GF-D8 (cell line): ENCODE measurements around the gene CARMIL3.
"Not testable (repeated sequence)": the region's sequence is repeated elsewhere in the genome, so short reads cannot be mapped to it uniquely, and the experiment has no call there.

Experiments
- DNase-seq: peaks from one replicate; lab custom pipeline; 2025; lab: John Stamatoyannopoulos, UW

CARMIL3 gene, protein sequence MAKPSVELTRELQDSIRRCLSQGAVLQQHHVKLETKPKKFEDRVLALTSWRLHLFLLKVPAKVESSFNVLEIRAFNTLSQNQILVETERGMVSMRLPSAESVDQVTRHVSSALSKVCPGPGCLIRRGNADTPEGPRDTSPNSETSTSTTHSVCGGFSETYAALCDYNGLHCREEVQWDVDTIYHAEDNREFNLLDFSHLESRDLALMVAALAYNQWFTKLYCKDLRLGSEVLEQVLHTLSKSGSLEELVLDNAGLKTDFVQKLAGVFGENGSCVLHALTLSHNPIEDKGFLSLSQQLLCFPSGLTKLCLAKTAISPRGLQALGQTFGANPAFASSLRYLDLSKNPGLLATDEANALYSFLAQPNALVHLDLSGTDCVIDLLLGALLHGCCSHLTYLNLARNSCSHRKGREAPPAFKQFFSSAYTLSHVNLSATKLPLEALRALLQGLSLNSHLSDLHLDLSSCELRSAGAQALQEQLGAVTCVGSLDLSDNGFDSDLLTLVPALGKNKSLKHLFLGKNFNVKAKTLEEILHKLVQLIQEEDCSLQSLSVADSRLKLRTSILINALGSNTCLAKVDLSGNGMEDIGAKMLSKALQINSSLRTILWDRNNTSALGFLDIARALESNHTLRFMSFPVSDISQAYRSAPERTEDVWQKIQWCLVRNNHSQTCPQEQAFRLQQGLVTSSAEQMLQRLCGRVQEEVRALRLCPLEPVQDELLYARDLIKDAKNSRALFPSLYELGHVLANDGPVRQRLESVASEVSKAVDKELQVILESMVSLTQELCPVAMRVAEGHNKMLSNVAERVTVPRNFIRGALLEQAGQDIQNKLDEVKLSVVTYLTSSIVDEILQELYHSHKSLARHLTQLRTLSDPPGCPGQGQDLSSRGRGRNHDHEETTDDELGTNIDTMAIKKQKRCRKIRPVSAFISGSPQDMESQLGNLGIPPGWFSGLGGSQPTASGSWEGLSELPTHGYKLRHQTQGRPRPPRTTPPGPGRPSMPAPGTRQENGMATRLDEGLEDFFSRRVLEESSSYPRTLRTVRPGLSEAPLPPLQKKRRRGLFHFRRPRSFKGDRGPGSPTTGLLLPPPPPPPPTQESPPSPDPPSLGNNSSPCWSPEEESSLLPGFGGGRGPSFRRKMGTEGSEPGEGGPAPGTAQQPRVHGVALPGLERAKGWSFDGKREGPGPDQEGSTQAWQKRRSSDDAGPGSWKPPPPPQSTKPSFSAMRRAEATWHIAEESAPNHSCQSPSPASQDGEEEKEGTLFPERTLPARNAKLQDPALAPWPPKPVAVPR (N-terminal part only)

GRCh38 chr14:24051789-24052655, at the start of gene CARMIL3:
Gene CARMIL3, plus strand, starts transcription at chr14:24052009. Its CDS starts 145 bp downstream, at chr14:24052154.
- no peak for DNase-seq

- DNase-seq: not testable (repeated sequence)
Measured at GRCh38 chr14:24006471-24006816, 45.4 kb upstream of the CARMIL3 start.

DNA sequence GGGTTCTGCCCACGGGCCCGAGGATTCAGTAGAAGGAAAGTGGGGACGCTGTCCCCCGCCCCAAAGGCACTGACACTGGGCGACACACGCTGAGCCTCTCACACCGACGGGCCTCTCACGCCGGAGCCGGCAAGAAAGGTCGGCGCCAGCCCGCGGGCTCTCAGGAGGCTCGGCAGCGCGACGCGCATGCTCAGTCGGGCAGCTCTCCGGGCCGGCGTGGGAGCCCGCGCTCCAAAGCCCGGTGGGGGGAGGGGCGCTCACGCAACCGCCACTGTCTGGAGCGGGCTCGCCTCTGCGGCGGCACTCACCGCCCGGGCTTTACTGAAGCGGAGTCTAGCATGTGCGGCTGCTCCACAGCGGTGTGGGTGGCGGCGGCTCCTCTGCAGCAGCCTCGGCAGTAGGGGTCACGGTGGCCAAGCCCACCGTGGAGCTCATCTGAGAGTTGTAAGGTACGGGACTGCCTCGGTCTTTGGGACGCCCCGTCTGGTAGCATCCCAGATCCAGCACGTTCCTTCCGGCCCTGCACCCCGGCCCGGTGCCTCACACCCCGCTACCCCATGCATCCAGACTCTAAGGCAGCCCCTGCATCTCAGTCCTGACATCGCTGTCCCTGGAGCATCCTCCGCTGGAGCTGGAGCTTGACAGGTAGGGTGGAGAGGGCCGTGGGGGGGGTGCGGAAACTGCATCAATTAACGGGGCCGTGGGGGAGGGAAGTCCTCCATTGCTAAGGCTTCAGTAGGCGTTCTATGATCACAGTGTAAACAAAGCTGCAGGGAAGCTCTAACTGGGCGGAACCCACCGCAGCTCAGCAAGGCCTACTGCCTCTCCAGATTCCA, 44.8 kb upstream of the CARMIL3 start:
- DNase-seq: not testable (repeated sequence)

DNA sequence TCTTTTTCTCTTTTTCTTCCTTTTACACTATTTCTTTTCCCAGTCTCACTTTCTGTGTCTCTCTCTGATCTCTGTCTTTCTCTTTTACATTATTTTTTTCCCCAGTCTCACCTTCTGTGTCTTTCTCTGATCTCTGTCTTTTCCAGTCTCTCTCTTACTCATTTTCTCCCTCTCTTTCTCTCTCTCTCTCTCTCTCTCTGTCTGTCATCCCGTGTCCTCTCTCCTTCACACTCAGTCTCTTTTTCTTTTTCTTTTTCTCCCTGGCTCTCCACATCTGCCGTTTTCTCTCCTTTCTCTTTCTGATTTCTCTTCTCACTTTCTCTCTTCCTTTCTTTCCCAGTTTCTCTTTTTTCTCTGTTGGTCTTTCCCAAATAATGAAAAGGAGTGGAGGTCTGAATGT, 40.8 kb upstream of the CARMIL3 start:
- no peak for DNase-seq

- not testable (repeated sequence) for DNase-seq
Measured at GRCh38 chr14:24012726-24013273, 39.0 kb upstream of the CARMIL3 start.

- peak; percentile 12 for DNase-seq
Measured at GRCh38 chr14:24013654-24014514, 37.9 kb upstream of the CARMIL3 start.

DNA sequence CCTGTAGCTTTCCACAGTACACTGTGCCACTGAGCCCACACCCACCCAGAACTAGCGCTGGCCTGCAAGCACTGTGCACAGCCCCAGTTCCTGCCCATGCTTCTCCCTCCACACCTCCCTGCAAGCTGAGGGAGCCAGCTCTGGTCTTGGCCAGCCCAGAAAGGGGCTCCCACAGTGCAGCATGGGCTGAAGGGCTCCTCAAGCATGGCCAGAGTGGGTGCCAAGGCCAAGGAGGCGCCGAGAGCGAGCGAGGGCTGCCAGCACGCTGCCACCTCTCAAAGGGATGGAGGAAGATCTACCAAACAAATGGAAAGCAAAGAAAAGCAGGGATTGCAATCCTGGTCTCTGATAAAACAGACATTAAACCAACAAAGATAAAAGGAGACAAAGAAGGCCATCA, 36.1 kb upstream of the CARMIL3 start:
- DNase-seq: not testable (repeated sequence)

DNA sequence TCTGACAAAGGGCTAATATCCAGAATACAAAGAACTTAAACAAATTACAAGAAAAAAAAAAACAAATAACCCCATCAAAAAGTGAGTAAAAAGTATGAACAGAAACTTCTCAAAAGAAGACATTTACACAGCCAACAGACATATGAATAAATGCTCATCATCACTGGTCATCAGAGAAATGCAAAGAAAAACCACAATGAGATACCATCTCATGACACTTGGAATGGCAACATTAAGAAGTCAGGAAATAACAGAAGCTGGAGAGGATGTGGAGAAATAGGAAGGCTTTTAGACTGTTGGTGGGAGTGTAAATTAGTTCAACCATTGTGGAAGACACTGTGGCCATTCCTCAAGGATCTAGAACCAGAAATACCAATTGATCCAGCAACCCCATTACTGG, 32.8 kb upstream of the CARMIL3 start:
- DNase-seq: peak; percentile 75

DNA sequence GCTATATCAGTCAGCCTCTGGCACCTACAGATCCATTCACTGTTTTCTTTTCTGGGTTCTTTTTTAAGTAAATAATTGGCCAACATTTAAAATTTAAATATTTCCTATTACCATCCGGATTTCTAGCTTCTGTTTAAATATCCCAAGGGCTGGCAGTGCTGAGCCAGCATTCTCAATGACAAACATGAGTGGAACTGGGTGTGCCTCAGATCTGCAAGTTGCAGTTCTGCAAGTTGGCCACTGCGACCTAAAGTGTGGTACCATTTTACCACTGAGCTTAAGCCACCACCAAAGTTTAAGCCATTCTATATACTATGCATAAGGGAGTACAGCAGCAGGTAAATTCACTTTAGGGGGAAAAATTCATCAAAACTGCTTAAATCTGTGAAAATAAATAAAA, 31.9 kb upstream of the CARMIL3 start:
- not testable (repeated sequence) for DNase-seq

GRCh38 chr14:24020520-24020919, 31.3 kb upstream of the CARMIL3 start:
- DNase-seq: not testable (repeated sequence)

DNA sequence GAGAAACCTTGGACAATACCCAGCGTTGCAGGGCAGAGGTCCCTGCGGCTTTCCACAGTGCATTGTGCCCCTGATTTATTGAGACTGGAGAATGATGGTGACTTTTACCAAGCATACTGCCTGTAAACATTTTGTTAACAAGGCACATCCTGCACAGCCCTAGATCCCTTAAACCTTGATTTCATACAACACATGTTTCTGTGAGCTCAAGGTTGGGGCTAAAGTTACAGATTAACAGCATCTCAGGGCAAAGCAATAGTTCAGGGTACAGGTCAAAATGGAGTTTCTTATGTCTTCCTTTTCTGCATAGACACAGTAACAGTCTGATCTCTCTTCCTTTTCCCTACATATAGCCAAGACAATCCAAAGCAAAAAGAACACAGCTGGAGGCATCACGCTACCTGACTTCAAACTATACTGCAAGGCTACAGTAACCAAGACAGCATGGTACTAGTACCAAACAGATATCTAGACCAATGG, 26.8 kb upstream of the CARMIL3 start:
- DNase-seq: not testable (repeated sequence)

DNA sequence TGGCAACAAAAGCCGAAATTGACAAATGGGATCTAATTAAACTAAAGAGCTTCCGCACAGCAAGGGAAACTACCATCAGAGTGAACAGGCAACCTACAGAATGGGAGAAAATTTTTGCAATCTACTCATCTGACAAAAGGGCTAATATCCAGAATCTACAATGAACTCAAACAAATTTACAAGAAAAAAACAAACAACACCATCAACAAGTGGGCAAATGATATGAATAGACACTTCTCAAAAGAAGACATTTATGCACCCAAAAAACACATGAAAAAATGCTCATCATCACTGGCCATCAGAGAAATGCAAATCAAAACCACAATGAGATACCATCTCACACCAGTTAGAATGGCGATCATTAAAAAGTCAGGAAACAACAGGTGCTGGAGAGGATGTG, 22.1 kb upstream of the CARMIL3 start:
- not testable (repeated sequence) for DNase-seq

DNA sequence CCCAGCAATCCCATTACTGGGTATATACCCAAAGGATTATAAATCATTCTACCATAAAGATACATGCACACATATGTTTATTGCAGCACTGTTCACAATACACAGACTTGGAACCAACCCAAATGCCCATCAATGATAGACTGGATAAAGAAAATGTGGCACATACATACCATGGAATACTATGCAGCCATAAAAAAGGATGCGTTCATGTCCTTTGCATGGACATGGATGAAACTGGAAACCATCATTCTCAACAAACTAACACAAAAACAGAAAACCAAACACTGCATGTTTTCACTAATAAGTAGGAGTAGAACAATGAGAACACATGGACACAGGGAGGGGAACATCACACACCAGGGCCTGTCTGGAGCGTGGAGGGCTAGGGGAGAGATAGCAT, 20.5 kb upstream of the CARMIL3 start:
- DNase-seq: not testable (repeated sequence)

DNA sequence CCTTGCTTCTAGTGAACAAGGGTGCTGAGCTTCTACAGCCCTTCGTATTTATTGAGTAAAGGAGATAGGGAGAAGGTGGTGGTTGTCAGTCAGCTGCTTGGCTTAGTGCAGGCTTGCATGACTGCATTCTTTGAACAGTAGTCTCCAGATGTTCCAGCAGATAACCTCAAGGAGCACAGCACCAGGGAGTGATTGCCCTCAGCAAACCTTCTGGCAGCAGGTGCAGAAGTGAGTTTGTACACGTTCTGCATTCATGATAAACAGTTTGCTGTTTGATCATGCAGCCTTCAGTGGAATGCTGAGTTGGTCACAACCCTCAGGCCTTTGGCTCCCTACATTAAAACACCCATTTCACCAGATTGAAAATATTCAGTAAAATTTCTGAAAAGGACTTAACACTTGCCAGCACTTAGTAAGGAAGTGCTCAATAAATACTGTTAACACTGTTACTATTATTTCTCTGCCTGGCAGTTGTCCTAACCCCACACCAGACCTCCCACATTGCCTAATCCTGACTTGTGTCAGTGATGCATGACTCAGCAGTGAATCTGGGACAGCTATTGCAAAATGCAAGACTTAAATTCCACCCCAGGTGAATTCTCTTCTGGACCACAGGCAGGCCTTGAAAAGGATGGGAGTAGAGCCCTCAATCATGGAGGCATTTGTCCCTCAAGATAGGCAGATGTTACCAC, 18.9 kb upstream of the CARMIL3 start:
- peak; percentile 7 for DNase-seq

DNA sequence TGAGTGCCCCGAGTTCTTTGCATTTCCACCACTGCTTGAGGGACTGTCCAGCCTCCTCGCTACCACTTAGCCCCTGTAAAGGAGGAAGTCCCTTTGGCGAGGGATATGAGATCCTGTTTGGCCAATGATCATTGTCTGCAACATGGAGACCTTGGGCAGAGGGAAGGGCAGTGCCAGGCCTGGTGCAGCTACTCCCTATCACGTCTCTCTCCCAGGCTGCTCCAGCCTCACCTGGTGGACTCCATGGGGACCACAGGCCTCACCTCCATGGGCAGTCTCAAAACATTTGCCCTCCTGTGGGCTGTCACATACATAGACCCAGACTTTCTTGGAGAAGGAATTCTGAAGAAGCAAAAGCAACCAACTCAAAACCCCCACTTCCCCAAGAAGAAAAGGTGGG, 16.0 kb upstream of the CARMIL3 start:
- not testable (repeated sequence) for DNase-seq

DNA sequence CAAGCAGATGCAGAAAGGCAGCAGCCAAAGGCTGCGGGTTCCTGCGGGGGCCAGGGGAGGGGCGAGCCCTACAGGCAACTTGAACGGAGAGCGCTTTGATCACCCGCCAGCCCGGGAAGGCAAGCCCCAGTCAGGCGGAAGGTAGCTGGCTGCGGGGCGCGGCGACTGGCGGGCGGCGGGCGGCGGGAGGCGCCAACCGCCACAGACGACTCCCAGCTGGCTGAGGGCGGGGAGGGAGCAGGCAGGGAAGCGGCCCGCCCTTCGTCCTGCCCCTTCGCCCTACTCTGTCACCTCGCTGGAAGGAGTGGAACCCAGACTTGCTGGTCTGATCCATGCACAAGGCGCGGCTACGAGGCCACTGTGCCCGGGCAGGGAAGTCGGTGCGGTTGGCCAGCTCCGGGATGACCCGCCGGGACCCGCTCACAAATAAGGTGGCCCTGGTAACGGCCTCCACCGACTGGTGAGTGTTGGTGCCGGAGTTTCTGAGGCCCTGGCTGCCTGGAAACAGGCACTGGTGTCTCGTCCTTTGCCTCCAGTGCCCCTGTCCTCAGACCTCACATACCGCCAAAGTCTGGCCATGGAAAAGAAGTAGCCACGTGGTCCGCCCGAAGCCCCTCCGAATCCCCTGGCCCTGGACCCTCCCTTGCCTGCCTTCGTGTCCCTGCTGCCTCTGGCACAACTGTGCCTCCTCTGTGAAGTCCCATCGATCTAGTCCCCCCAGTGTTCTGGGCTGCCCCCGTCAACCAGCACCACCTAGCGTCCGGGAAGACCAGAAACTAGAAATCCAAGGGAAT, 15.4 kb upstream of the CARMIL3 start:
- peak; percentile 37 for DNase-seq

DNA sequence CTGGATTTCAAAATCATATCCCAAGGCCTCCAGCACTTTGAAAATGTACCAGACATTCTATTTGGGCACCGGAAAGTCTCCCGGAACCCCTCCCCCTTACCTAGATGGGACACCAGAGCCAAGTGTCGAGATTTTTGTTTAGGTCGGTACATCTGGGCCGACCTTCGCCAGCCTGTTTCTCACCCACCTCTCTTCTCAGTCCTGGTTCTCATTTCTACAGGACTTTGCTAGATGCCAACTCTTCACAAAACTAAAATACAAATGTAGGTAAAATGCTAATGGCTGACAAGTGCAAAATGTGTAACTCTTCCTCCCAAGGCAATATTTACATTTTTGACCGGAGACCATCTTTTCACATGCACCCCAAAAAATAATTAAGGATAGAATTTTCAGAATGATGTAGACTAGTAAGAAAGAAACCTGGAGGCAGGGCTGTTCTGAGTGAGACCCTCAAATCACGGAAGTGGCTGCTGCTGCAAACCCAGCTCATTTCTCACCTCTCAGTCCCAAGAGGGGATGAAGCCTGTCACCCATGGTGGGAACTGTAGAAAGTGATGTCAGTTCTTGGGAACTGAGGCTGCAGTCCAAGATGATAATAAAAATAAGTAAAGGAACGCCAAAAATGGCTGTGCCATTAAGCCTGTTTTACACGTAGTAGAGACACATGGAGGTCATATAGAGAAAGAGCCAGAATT, 14.7 kb upstream of the CARMIL3 start:
- DNase-seq: not testable (repeated sequence)
